ENCODE data around the gene CCL1. TPM values are rescaled to one million over a fixed set of nuclear protein-coding genes. Genes with fewer than 3 reads are reported as not detected.

The CCL1 gene
- total RNA-seq, 1 donor: not detected

GRCh38 chr17:34377078-34377823 lies 14.2 kb upstream of the CCL1 start:
- H3K4me3 ChIP-seq (ENCODE audit: low read depth, low read length): no peak overlapping the region
- no peak for TF ChIP-seq CTCF (IDR thresholded peaks at IDR 0.05; ENCODE audit: insufficient read depth, low read length)
- DNase-seq (ENCODE audit: low read depth): no peak

GRCh38 chr17:34375426-34375997 lies 12.5 kb upstream of the CCL1 start:
- no peak for DNase-seq (ENCODE audit: low read depth)
- H3K4me3 ChIP-seq (ENCODE audit: low read depth, low read length): no peak overlapping the region
- TF ChIP-seq CTCF (IDR thresholded peaks at IDR 0.05; ENCODE audit: insufficient read depth, low read length): no peak

GRCh38 chr17:34374457-34374856 lies 11.4 kb upstream of the CCL1 start:
- H3K4me3 ChIP-seq (ENCODE audit: low read depth, low read length): no peak overlapping the region
- TF ChIP-seq CTCF (IDR thresholded peaks at IDR 0.05; ENCODE audit: insufficient read depth, low read length): no peak
- no peak for DNase-seq (ENCODE audit: low read depth)

- DNase-seq (ENCODE audit: low read depth): no peak
- H3K4me3 ChIP-seq (ENCODE audit: low read depth, low read length): no peak overlapping the region
- TF ChIP-seq CTCF (IDR thresholded peaks at IDR 0.05; ENCODE audit: insufficient read depth, low read length): no peak
Measured at GRCh38 chr17:34371405-34372100, 8.5 kb upstream of the CCL1 start.

GRCh38 chr17:34370997-34371395 lies 8.0 kb upstream of the CCL1 start:
- peak; percentile 58 for DNase-seq (ENCODE audit: low read depth)
- TF ChIP-seq CTCF (IDR thresholded peaks at IDR 0.05; ENCODE audit: insufficient read depth, low read length): no peak
- no peak overlapping the region for H3K4me3 ChIP-seq (ENCODE audit: low read depth, low read length)

- H3K4me3 ChIP-seq (ENCODE audit: low read depth, low read length): no peak overlapping the region
- no peak for TF ChIP-seq CTCF (IDR thresholded peaks at IDR 0.05; ENCODE audit: insufficient read depth, low read length)
- DNase-seq (ENCODE audit: low read depth): no peak
Measured at GRCh38 chr17:34370376-34370996, 7.5 kb upstream of the CCL1 start.
